NCI-H345 (cell line): Measurements from ENCODE around the gene MEGF8.

Experiments
- DNase-seq: peaks from one replicate; lab custom pipeline; 2025; lab: John Stamatoyannopoulos, UW

Gene MEGF8

DNA sequence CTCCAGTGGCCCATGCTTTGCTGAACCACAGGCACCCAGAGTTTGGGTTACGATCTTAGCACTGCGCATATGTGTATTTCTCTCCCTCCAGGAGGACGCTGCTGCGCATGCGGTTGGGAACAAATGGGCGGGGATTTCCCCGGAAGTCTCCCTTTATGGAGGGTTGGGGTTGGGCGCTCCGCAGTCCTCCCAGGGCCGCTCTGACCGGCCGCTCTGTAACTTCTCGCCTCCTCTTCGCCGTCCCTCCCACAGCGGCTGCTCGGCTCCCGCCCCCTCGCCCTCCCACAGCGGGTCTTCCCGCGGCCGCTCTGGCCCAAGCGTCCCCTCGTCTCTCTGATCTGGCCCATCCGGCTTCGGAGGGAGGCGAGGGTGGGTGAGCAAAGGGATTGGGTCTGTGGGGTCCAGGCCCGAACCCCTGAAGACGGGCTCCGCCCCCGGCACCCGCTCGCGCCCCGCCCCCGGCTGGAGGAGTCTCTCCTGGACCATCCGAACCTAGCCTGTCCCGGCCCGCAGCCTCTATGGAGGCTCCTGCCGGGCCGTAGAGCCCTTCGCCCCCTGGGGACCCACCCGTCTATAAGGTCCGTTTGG is at the start of gene MEGF8:
TSS of gene MEGF8 (plus strand) at position 328 of the 588 bp plus-strand sequence. CDS start 609 bp downstream, outside the sequence.
- DNase-seq, result peak; percentile 97

DNA sequence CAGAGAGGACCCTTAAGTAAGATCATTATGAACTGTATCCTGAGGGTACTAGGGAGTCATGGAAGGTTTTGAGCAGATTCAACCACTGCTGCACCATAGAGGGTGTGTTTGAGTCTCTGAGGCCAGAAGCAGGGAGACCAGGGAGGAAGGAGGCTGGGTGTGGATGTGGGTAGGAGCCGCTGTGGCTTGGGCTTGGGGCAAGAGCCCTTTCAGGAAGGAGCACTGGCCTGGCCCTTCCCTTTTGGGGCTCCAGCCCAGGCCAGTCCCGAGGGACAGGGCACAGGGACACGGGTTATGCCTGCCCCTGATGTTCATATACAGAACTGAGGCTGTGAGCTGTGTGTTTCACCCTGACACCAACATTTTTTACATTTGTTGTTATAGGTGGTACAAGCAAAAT is 49.2 kb upstream of the MEGF8 start:
- DNase-seq, result no peak

DNA sequence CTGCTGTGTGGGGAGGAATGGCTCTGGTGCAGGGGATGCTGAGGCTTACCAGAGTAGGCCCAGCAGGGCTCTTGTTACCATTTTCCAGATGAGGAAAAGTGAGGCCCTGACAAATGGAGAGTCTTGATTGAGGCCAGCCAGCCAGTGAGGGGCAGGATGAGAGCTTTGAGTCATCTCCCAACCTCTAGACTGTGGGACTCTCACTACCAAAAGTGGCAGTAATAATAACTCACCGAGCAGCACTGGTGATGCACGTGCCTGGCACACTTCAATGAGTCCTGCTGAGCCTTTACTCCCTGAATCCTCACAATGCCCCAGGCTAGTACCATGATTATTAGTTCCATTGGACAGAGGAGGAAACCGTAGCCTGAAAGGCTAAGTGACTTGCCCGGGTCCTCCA is 48.6 kb upstream of the MEGF8 start:
- DNase-seq, result no peak

DNA sequence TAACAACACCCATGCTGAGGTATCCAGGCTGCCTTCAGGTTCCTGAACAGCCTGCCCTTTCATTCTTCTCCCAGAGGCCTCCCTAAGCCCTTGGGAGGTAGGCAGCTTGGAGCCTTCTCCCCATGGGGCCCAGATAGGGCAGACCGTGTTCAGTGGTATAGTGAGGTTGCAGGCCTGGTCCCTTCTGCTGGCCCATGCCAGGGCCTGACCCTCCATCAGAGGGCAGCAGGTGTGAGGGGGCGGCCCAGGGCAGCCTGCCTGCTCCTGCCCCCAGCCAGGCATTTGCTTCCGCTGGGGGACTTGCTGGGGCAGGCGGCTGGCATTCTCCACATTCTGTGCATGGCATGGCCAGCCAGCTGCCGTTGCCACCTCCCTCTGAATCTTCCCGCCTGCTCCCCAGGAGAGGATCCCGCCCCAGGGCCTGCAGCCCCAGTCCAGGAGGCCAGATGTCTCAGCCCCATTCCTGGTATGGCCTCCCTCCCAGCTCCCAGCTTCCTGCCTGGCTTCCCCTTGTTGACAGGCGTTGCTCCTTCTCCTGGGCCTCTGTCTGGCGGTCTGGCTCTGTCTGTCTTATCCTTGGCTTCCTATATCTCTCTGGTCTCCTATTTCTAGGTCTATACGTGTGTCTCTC is 47.5 kb upstream of the MEGF8 start:
- DNase-seq, result no peak

GRCh38 chr19:42278452-42279154 is 46.8 kb upstream of the MEGF8 start:
- DNase-seq, result no peak

DNA sequence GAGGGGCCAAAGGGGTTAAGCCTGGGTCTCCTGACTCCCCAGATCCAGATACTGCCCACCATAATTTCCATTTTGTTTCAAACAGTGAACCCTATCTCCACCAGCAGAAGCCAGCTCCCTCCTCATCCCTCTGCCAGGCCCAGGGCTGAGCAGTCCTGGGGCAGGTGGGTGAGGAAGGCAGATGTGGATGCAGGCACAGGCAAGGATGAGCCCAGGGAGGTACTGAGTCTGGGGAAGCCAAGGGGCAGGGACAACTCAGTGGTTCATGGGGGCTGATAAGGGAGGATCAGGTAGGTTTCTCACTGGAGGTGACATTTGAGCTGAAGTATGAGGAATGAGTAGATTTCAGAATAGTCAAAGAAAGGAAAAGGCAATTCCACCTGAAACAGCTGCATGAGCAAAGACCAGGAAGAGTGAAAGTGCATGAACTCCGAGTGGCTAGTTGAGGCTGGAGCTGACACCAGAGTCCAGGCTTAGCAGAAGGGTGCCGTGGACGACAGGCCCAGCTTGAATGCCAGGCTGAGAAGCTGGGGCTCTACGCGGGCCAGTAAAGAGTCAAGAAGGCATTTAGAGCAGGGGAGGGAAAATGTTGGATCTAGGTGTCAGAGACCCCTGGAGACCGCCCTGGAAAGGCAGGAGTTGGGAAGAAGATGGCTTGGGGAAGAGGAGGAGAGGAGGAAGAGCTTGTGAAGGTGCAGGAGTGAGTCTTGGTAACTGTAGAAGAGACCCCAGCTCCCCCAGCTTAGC is 46.1 kb upstream of the MEGF8 start:
- no peak for DNase-seq

DNA sequence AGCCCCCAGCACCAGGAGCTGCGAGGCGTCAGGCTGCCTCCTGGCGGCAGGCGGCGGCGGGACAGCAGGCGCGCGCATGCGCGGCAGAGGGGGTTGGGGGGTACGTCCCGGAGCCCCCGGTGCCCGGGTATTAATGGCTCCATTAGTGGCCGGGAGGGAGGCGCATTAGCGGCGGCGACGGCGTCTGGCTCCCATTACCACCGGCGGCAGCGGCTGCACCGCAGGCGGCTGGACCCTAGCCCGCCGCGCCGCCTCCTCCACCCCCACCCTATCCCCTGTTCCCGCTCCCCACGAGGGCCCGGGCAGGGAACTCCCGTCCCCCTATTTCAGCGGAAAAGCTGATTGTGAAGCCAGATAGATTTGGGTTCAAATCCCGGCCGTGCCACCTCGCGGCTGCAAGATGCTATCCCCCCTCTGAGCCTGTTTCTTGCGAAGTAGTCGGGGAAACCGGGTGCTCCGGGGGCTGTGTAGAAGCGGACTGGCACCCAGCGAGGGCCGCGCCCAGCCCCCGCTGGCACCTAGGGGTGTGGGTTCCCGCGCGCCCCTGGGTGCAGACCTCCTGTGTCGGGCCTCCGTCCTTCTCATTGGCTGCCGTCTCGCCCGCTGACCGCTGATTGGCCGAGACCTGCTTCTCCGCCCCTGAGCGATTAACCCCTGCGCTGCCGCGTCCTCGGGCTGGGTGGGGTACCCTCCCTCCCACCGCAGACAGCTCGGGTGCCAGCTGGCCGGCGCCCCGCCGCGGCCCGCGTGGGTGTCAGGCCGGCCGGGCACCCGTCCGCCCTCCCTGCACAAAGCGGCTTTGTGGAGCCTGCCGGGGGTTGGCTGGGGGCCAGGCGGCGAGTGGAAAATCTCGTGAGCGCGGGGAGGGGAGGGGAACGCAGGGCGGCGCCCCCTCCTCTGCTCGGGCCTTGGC is 45.3 kb upstream of the MEGF8 start:
- peak; percentile 92 for DNase-seq

DNA sequence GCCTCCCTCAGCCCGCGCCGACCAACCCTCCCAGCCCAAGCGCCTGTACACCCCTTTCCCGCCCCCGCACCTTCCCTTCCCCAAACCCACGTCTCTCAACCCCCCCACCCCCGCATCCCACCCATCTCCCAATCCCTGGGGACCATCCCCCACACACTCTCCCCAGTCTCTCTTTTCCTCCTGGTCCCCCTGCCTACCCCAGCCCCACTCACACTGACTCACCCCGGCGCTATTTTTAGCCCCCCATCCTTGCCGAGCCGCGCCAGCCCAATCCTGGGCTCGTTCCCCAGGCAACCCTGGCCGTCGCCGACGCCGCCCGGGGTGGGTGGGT is 44.7 kb upstream of the MEGF8 start:
- no peak for DNase-seq

- DNase-seq, result peak; percentile 71
These were observed 44.1 kb upstream of the MEGF8 start for GRCh38 chr19:42281146-42281826.

- peak; percentile 60 for DNase-seq
These were observed 43.3 kb upstream of the MEGF8 start for GRCh38 chr19:42281827-42282762.

- no peak for DNase-seq
These were observed 42.6 kb upstream of the MEGF8 start for GRCh38 chr19:42282819-42283187.

DNA sequence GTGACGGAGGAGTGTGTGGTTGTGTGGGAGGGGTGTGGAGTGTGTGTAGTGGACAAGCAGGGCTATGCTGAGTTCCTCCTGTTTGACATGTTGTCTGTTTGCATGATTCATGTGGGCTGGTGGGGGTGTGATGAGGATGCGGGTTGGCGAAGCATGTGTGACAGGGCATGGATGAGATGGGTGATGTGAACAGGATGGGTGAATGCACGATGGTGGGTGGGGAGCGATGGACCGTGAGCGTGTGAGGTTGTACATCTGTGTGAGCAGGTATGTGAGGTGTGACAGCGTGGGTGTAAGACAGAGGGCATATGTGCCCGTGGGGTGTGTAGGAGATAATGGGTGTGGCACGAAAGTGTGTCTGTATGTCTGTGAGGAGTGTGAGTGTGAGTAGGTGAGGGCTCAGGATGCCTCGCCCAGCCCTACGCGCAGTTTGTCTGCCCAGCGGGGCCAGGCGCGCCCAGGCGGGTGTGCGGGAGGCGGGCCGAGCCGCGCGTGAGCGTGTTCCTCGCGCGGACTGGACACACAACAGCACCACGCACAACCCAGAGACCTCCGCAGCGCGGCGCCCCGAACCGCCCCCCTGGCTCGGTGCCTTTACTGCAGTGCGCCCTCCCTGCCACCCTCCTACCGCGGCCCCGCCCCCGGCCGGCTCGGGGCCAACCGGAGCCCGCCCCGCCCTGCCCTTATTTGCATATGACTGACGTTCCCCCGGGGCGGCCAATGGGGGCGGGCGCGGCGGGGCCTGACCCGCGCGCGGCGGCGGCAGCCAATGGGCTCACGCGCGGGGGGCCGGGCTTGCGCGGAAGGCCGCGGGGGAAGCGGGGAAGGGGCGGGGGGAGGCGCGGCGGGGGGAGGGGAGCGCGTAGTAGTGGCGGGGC is 42.0 kb upstream of the MEGF8 start:
- DNase-seq, result peak; percentile 93

- DNase-seq, result peak; percentile 74
These were observed 41.4 kb upstream of the MEGF8 start for GRCh38 chr19:42284066-42284501.

- no peak for DNase-seq
These were observed 40.7 kb upstream of the MEGF8 start for GRCh38 chr19:42284591-42285341.

- no peak for DNase-seq
These were observed 39.9 kb upstream of the MEGF8 start for GRCh38 chr19:42285541-42285941.

DNA sequence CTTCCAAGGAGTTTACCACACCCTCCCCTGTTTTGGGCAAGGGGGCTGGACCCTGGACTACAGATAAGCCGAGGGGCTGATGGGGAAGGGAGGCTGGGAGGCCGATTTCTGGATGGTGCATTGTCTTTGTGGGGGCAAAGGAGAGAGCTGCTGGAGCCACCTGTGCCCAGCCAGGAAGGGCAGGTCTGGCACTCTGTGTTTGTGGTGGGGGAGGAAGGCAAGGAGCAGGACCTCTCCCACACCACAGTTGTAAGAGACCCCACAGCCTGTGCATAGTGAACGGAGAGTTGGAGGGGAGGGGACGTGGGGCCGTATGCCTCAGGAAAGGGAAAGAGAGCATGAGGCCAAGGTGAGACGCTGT is 39.5 kb upstream of the MEGF8 start:
- no peak for DNase-seq

DNA sequence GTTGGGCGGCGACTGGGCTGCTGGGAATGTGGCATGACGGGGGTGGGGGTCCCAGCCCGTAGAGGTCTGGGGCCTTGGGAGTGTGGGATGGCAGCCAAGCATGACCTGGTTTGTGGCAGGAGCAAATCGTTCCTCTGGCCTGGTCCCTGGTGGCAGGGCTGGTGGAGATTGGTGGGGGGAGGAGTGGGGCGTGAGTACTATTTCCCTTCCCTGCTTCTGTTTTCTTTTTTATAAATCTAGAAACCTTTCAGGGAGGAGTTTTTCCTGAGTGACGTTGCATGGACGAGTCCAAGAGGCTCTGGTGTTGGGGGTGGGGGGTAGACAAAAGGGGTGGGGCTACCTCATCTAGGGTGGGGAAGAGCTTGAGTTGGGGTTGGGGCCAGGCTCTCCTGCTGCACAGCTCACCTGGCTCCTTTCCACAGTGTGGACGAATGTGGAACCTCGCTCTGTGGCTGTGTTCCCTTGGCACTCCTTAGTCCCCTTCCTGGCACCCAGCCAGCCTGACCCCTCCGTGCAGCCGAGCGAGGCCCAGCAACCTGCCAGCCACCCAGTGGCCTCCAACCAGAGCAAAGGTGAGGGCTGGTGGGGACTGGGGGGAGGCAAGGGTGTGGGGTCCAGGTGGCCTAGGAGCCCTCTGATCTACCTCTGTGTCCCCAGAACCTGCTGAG is 39.0 kb upstream of the MEGF8 start:
- no peak for DNase-seq
